NCI-H526 treated with DMSO at 0.1 percent for 48 hours (cell line): ENCODE measurements around the gene P4HA1.
"Not testable (repeated sequence)": the region's sequence is repeated elsewhere in the genome, so short reads cannot be mapped to it uniquely, and the experiment has no call there.

Experiments
- DNase-seq: peaks from one replicate; lab custom pipeline; 2025; lab: John Stamatoyannopoulos, UW

Gene P4HA1

GRCh38 chr10:73096449-73097304, at the start of gene P4HA1:
P4HA1 (minus strand) TSS chr10:73096866; CDS start chr10:73074883, 21,983 bp downstream.
- peak; percentile 79 for DNase-seq

DNA sequence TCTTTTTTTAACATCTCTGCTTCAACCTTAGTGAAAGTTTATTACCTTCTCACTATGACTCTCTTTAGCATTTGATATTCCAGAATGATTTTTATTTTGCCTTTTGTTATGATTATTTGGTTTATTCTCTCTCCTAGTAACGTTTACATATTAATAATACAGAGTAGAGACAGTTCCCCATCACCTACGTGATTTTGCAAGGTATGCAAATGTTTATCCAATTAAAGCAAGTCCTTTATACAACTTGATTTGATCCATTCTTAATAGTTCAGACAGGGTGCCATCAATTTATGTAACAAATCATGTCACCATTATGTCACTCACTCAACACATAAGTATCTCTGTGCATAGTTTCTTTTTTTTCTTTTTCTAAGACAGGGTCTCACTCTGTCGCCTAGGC, 44.9 kb upstream of the P4HA1 start:
- DNase-seq, result no peak

- DNase-seq, result no peak
These were observed 42.6 kb upstream of the P4HA1 start for GRCh38 chr10:73139251-73139650.

- DNase-seq, result no peak
These were observed 40.0 kb upstream of the P4HA1 start for GRCh38 chr10:73136627-73137026.

GRCh38 chr10:73134727-73135126, 38.1 kb upstream of the P4HA1 start:
- no peak for DNase-seq

DNA sequence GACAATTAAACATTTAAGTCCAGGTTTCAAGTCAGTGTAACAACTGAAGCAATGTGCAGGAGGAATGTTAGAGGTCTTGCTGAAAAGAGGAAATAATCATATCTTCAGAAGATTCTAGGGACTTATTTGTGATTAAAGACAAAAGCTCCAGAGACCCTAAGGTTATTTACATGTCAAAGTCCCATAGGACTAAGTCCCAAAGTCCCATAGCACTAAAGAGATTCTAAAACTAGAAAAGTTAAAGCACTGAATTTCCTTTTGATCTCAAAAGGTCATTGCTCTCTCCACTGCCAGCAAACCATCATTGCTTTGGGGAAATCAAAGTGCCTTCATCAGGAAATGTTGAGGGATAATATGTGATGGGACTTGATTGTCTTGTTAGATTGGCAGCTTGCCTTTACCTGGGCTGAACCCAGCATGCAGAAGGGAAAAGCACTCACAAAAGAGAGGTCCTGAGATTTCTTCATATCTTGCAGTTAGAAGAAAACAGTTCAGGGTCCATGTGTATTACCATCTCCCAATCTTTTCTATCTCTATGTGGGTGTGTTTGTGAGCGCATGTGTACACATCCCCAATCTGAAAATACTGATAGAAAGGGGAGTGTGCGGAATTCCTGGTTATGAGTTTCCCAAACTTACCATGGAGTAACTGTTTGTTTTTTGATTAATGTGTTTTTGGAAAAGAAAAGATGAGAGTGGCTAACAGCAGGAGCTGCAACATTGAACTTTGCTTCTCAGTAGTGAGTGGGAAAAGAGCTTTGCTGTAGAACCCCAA, 35.4 kb upstream of the P4HA1 start:
- no peak for DNase-seq

DNA sequence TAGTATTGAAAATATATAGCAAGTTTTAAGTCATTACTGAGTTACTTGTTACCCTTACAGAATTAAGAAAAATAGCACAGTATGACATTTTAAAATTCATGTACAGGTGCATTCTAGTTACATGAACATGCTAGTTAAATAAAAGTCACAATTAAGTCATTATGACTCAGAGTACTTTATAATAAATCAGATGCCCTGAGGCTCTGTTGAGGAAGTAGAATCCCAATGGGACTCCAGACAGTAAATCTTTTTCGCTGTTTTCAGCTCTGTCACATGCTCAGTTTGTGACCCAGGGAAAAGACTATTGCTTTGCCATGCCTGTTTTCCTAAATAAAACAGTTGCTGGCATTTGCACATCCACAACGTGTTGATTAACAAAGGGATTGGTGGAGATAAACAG, 34.6 kb upstream of the P4HA1 start:
- DNase-seq, result no peak

DNA sequence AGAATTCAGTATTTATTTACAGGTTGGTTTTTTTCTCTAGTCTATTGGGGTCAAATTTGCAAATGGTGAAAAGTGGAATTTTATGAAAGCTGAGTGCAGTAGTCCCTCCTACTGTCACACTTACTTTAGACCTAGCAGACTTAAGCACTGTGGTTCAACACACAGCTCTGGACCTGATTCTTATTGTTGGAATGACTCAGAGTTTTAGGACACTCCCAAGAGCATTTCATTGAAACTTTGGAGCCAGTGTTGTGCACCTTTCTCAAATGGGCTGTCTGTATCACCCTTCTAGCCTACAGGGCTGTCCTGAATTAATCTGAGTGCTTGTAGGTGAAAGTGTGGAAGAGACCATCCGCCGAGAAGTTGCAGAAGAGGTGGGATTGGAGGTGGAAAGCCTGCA, 29.7 kb upstream of the P4HA1 start:
- DNase-seq, result no peak

GRCh38 chr10:73119952-73120351, 23.3 kb upstream of the P4HA1 start:
- DNase-seq, result no peak

- DNase-seq, result no peak
These were observed 22.8 kb upstream of the P4HA1 start for GRCh38 chr10:73119457-73119856.

- DNase-seq, result no peak
These were observed 21.5 kb upstream of the P4HA1 start for GRCh38 chr10:73117976-73118743.

GRCh38 chr10:73116017-73116416, 19.4 kb upstream of the P4HA1 start:
- DNase-seq, result no peak

GRCh38 chr10:73113551-73113950, 16.9 kb upstream of the P4HA1 start:
- DNase-seq, result no peak

DNA sequence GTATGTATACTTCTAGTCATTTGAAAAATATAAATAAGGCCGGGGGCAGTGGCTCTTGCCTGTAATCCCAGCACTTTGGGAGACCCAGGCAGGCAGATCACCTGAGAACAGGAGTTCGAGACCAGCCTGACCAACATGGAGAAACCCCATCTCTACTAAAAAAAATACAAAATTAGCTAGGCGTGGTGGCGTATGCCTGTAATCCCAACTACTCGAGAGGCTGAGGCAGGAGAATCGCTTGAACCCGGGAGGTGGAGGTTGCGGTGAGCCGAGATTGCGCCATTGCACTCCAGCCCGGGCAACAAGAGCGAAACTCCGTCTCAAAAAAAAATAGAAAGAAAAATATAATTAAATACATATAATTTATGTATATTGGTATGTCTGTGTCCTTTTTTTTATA, 15.4 kb upstream of the P4HA1 start:
- DNase-seq, result not testable (repeated sequence)

DNA sequence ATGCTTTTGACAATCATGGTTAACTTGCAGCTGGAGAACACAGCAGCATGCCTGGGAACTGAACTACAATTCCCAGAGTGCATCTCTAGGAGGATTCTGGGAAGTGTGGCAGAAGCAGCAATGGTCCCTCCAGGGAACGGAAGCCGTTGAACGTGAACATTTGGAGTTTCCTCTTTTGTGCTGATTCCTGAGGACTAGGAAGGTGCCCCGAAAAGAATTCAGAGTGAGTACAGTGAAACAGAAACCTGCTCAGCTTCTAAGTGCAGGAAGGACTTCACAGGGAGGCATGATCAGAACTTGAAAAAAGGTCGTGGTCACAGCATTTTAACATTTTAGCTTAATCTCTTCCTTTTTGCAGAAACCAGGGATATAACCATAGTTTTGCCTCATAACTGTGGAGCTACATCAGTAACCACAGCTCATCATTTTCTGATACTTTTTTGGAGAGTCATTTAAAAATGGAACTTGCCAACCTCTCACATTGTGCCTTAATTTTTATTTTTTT, 13.7 kb upstream of the P4HA1 start, which contains the start of gene NUDT13:
Gene NUDT13, plus strand, starts transcription at position 111 of the 505 bp plus-strand sequence. CDS start 3,911 bp downstream, outside the sequence.
- DNase-seq, result peak; percentile 51

- DNase-seq, result not testable (repeated sequence)
These were observed 12.6 kb upstream of the P4HA1 start for GRCh38 chr10:73109248-73109652.

DNA sequence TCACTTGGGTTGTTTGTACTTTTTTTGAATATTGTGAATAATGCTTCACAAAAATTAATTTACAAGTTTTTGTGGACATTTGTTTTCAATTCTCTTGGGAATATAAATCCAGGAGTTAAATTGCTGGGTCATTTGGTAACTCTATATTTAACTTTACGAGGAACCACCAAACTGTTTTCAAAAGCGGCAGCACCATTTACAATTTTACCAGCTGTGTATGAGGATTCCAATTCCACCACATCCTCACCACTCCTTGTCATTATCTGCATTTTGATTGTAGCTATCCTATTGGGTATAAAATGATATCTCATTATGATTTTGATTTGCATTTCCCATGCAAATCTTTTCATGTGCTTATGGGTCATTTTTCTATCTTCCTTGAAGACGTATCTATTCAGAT, 9.6 kb upstream of the P4HA1 start:
- DNase-seq, result no peak

- DNase-seq, result no peak
These were observed 2.5 kb upstream of the P4HA1 start for GRCh38 chr10:73099141-73099540.

DNA sequence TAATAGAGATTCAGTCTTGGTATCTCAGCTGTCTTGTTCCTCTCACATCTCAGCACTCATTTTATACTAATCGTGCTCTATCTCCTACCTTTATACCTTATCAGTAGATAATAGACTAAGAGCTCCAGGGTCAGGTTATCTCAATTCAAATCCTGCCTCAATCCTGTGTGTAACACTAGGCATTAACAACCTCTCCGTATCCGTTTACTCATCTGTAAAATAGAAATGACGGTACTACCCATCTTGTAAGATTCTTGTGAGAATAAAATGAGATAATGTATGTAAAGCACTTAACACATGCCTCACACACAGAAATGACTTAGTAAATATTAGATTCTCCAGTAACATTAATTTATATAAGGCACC, 622 bp upstream of the P4HA1 start:
- DNase-seq, result no peak

- DNase-seq, result peak; percentile 30
These were observed 621 bp downstream of the P4HA1 start for GRCh38 chr10:73096041-73096448.

DNA sequence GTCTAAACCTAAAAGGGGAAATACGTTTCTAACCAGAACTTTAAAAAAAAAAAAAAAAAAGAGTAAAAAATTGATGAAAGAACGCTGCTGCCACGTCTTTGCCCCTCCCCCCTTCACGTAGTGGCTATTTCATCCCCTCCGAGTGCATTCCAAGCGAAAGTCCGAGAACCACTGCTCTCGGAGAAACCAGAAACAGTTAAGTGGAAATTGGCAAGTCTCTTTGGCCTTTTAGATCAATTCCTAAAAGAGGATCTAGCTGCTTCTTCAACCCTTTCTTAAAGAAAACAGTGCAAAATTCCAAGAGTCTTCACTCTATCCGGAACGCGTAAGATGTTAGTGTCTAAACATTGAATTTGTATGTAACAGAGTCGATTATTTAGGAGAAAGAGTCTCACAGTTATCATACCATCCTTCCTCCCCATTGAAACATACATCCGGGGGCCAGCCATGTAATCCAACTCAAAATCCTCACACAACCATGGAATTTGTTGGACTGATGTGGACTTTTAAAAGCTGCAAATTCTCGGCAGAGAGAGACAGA, 1.1 kb downstream of the P4HA1 start:
- peak; percentile 18 for DNase-seq

DNA sequence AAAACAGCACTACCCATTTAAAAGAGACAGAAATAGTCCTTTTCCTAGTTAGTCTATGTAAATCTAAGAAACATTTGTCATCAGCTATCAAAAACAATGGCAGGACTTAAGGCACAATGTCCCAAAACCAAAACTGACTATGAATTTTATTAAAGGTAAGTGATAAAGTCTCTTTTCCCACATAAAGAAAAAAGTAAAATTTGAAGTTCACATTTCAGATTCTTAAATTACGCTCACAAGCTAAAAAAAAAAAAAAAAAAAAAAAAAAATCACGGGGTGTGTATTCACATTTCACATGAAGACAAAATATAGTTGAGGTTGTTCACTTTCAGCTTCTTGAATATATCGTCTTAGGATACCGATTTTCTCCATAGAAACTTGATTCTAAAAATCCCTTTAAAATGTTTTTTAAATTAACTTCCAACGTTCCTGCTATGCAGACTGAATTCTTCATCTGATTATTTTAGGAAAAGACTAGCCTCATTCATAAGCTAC, 1.6 kb downstream of the P4HA1 start:
- no peak for DNase-seq
